ENCODE data around the gene LIN9.

GRCh38 chr1:226310637-226311195 is 1.8 kb upstream of the LIN9 start:
- TF ChIP-seq POLR2A (IDR thresholded peaks at IDR 0.05) (no peak), CTCF (IDR thresholded peaks at IDR 0.05) (no peak), POLR2AphosphoS5 (IDR thresholded peaks at IDR 0.05) (no peak)
